T-cell (primary cell): ENCODE measurements around the gene IGSF6. TPM values are rescaled to one million over a fixed set of nuclear protein-coding genes. Genes with fewer than 3 reads are reported as not detected.

Experiments
- ATAC-seq, 4 experiments: fragments of 200-7000 bp in 3 of 4; fragments of 150-1000 bp in 1 of 4; cut with Tn5 transposase; replicated peaks in 1 of 4; 1 replicate in 3 of 4; 2 replicates in 1 of 4; pipeline ENCODE4 v1.10.0; 2021; ENCODE audit warnings: moderate library complexity in 3 of 4, mild to moderate bottlenecking in 2 of 4, moderate number of reproducible peaks in 1 of 4
- CTCF ChIA-PET, 2 donors: fragments of 300-600 bp; sonication (Branson Sonifier 250); formaldehyde crosslinking; loops; one replicate each; lab custom pipeline; 2022; ENCODE audit warnings: antibody characterized with exemption in 2 of 2; lab: Charles Lee
- POLR2A ChIA-PET, 2 donors: fragments of 300-600 bp; sonication (Branson Sonifier 250); formaldehyde crosslinking; loops; one replicate each; lab custom pipeline; 2022; ENCODE audit warnings: antibody characterized with exemption in 2 of 2; lab: Charles Lee
- DNase-seq, 35 experiments: peaks; one replicate each; pipeline versions ENCODE4 v3.0.0 to v3.0.0-alpha.2; 2013 to 2023
- H3K27ac ChIP-seq: one replicate; pipeline ENCODE4 v1.5.1; 2013; ENCODE audit warnings: low read length
- H3K27me3 ChIP-seq, 2 experiments: replicated peaks in 1 of 2; 1 replicate in 1 of 2; 2 replicates in 1 of 2; pipeline versions ENCODE4 v1.6.1 to v1.7.0; 2013; ENCODE audit warnings: low read length in 1 of 2, mixed read lengths in 1 of 2; ENCODE audit not compliant: control insufficient read depth in 2 of 2, insufficient read depth in 2 of 2; ENCODE audit errors: extremely low read depth in 1 of 2
- H3K36me3 ChIP-seq, 2 donors: 1 replicate in 1 of 2; 2 replicates in 1 of 2; pipeline versions ENCODE4 v1.6.1 to v1.7.0; 2013; ENCODE audit warnings: low read length in 1 of 2; ENCODE audit not compliant: control insufficient read depth in 2 of 2, insufficient read depth in 1 of 2; ENCODE audit errors: extremely low read depth in 1 of 2
- H3K4me1 ChIP-seq, 2 experiments: 1 replicate in 1 of 2; 2 replicates in 1 of 2; pipeline versions ENCODE4 v1.6.1 to v1.7.0; 2013; ENCODE audit warnings: low read length in 2 of 2, mixed read lengths in 1 of 2; ENCODE audit not compliant: insufficient read depth in 2 of 2, control insufficient read depth in 1 of 2; ENCODE audit errors: extremely low read depth in 1 of 2
- H3K4me3 ChIP-seq, 2 donors: 1 replicate in 1 of 2; 2 replicates in 1 of 2; pipeline versions ENCODE4 v1.5.1 to v1.7.0; 2013; ENCODE audit warnings: mild to moderate bottlenecking in 2 of 2, low read length in 1 of 2, moderate library complexity in 1 of 2; ENCODE audit not compliant: control insufficient read depth in 1 of 2; ENCODE audit errors: extremely low read depth in 1 of 2
- H3K9me3 ChIP-seq: 2 replicates; pipeline ENCODE4 v1.7.0; 2013
- H3K27ac Mint-ChIP-seq, 2 donors: one replicate each; pipeline ENCODE4 v1.8.0; 2020 to 2021; ENCODE audit warnings: mild to moderate bottlenecking in 2 of 2, mixed read lengths in 2 of 2
- H3K27me3 Mint-ChIP-seq, 2 donors: one replicate each; pipeline ENCODE4 v1.8.0; 2021 to 2022; ENCODE audit warnings: mixed read lengths in 2 of 2
- H3K36me3 Mint-ChIP-seq: one replicate; pipeline ENCODE4 v1.8.0; 2021; ENCODE audit warnings: mixed read lengths
- H3K4me1 Mint-ChIP-seq, 3 donors: one replicate each; pipeline ENCODE4 v1.8.0; 2020 to 2022; ENCODE audit warnings: mixed read lengths in 3 of 3, mild to moderate bottlenecking in 1 of 3
- H3K4me3 Mint-ChIP-seq, 3 donors: one replicate each; pipeline ENCODE4 v1.8.0; 2020 to 2022; ENCODE audit warnings: mild to moderate bottlenecking in 3 of 3, mixed read lengths in 3 of 3, moderate library complexity in 3 of 3
- H3K9me3 Mint-ChIP-seq, 3 donors: one replicate each; pipeline ENCODE4 v1.8.0; 2020 to 2022; ENCODE audit warnings: mixed read lengths in 3 of 3
- WGBS: methylation state at CpG from one replicate; pipeline ENCODE4 v1.1.5; 2013; ENCODE audit warnings: missing lambda C conversion rate; ENCODE audit not compliant: insufficient coverage; 5-methylcytosine and 5-hydroxymethylcytosine counted together
- total RNA-seq, 35 experiments: library from RNA in 6 of 35; stranded (reverse) in 6 of 35; fragments of 120-200 nt in 1 of 35; gene quantifications; one replicate each; pipeline versions ENCODE4 v1.2.1 to v1.2.4 and lab custom pipeline; 2013 to 2026

IGSF6 gene
- total RNA-seq, 5 donors from 2014 or later (not counting 1 experiment from before 2014, with no cell fraction given), result 0.15 to 0.60 (median 0.28) TPM

- H3K27me3 Mint-ChIP-seq, result no peaks in the 10 kb centered on the region
- H3K4me3 Mint-ChIP-seq, result no peak overlapping the region
Observed at GRCh38 chr16:21656795-21657768, 4.7 kb upstream of the IGSF6 start.

GRCh38 chr16:21654881-21655280 is 2.5 kb upstream of the IGSF6 start:
- peak overlapping the region in 1 of 2 donors; percentile 50 for H3K27ac Mint-ChIP-seq
- H3K9me3 ChIP-seq, result no peaks in the 10 kb centered on the region
- ChIA-PET POLR2A (no interaction called here), CTCF (interaction anchor here in 1 of 2 donors (1.0 kb wide), 1 partner anchor 14 kb away, joined by 6 read pairs; no protein-coding TSS in a partner anchor)
- peaks cover 0 to 20% of the 10 kb centered on the region in 2 donors for H3K36me3 ChIP-seq
- no peaks in the 10 kb centered on the region for H3K27me3 Mint-ChIP-seq
- ATAC-seq (no peak), DNase-seq (no peak)
- peaks cover 14% of the 10 kb centered on the region for H3K36me3 Mint-ChIP-seq
- peaks cover 4 to 13% of the 10 kb centered on the region in 2 experiments for H3K4me1 ChIP-seq
- H3K4me3 ChIP-seq, result no peak overlapping the region
- no peaks in the 10 kb centered on the region for H3K9me3 Mint-ChIP-seq
- H3K4me1 Mint-ChIP-seq, result peaks cover 21 to 54% (median 39%) of the 10 kb centered on the region in 3 donors
- WGBS, result 86% methylated on average over 1 of the region's 2 CpGs
- no peaks in the 10 kb centered on the region for H3K27me3 ChIP-seq
- no peak overlapping the region for H3K27ac ChIP-seq
- no peak overlapping the region for H3K4me3 Mint-ChIP-seq

More at GRCh38 chr16:21656795-21657768, 4.7 kb upstream of the IGSF6 start:
- peak overlapping the region; percentile 82 to 83 for H3K27ac Mint-ChIP-seq
- H3K36me3 Mint-ChIP-seq, result peaks cover 14% of the 10 kb centered on the region
- Histone ChIP-seq H3K9me3 (no peaks in the 10 kb centered on the region), H3K36me3 (peaks cover 0 to 20% of the 10 kb centered on the region in 2 donors), H3K27ac (peak overlapping the region; percentile 18), H3K4me3 (no peak overlapping the region), H3K27me3 (no peaks in the 10 kb centered on the region), H3K4me1 (peaks cover 13 to 14% of the 10 kb centered on the region in 2 experiments)
- H3K9me3 Mint-ChIP-seq, result no peaks in the 10 kb centered on the region
- DNase-seq (peak in 22 of 35 experiments; percentile 13 to 83 (median 34)), ATAC-seq (peak; percentile 40 to 64 (median 42))
- H3K4me1 Mint-ChIP-seq, result peaks cover 34 to 60% (median 45%) of the 10 kb centered on the region in 3 donors
- no CpG with 5 or more reads among the region's 4 CpGs for WGBS
- POLR2A ChIA-PET, result interaction anchor here in 1 of 2 donors (0.7 kb wide), 1 partner anchor 145 kb away, joined by 4 read pairs; no protein-coding TSS in a partner anchor
- CTCF ChIA-PET, result interaction anchor here (0.5 to 1.8 kb wide), 40 partner anchors 8 to 352 kb away, joined by 3 to 34 read pairs (median 4); no protein-coding TSS in a partner anchor

GRCh38 chr16:21654466-21654865 is 2.1 kb upstream of the IGSF6 start:
- DNase-seq (no peak), ATAC-seq (no peak)
- POLR2A ChIA-PET, result no interaction called here
- peaks cover 14% of the 10 kb centered on the region for H3K36me3 Mint-ChIP-seq
- no peaks in the 10 kb centered on the region for H3K9me3 ChIP-seq
- no peak overlapping the region for H3K4me3 ChIP-seq
- peaks cover 0 to 20% of the 10 kb centered on the region in 2 donors for H3K36me3 ChIP-seq
- peaks cover 21 to 51% (median 38%) of the 10 kb centered on the region in 3 donors for H3K4me1 Mint-ChIP-seq
- H3K27ac Mint-ChIP-seq, result peak overlapping the region in 1 of 2 donors; percentile 50
- no peaks in the 10 kb centered on the region for H3K27me3 ChIP-seq
- WGBS, result no CpG with 5 or more reads among the region's 1 CpG
- no peaks in the 10 kb centered on the region for H3K9me3 Mint-ChIP-seq
- H3K4me3 Mint-ChIP-seq, result no peak overlapping the region
- CTCF ChIA-PET, result interaction anchor here in 1 of 2 donors (1.0 kb wide), 1 partner anchor 14 kb away, joined by 6 read pairs; no protein-coding TSS in a partner anchor
- no peaks in the 10 kb centered on the region for H3K27me3 Mint-ChIP-seq
- H3K27ac ChIP-seq, result no peak overlapping the region
- peaks cover 4 to 18% of the 10 kb centered on the region in 2 experiments for H3K4me1 ChIP-seq

GRCh38 chr16:21653571-21653970 is 1.2 kb upstream of the IGSF6 start:
- peaks cover 14% of the 10 kb centered on the region for H3K36me3 Mint-ChIP-seq
- no peaks in the 10 kb centered on the region for H3K9me3 Mint-ChIP-seq
- no peak overlapping the region for H3K27ac Mint-ChIP-seq
- H3K4me3 Mint-ChIP-seq, result no peak overlapping the region
- no peaks in the 10 kb centered on the region for H3K27me3 ChIP-seq
- ChIA-PET CTCF (interaction anchor here in 1 of 2 donors (0.7 kb wide), 1 partner anchor 73 kb away, joined by 3 read pairs; no protein-coding TSS in a partner anchor), POLR2A (no interaction called here)
- DNase-seq (no peak), ATAC-seq (no peak)
- H3K4me3 ChIP-seq, result no peak overlapping the region
- H3K4me1 Mint-ChIP-seq, result peaks cover 28 to 59% (median 44%) of the 10 kb centered on the region in 3 donors
- WGBS, result 94% methylated on average over 3 of the region's 5 CpGs
- no peaks in the 10 kb centered on the region for H3K9me3 ChIP-seq
- peaks cover 4 to 24% of the 10 kb centered on the region in 2 experiments for H3K4me1 ChIP-seq
- no peaks in the 10 kb centered on the region for H3K27me3 Mint-ChIP-seq
- no peak overlapping the region for H3K27ac ChIP-seq
- H3K36me3 ChIP-seq, result peaks cover 0 to 20% of the 10 kb centered on the region in 2 donors

GRCh38 chr16:21651515-21651914 is 893 bp downstream of the IGSF6 start:
- no peaks in the 10 kb centered on the region for H3K9me3 Mint-ChIP-seq
- H3K36me3 ChIP-seq, result peaks cover 0 to 19% of the 10 kb centered on the region in 2 donors
- no peak overlapping the region for H3K27ac ChIP-seq
- H3K9me3 ChIP-seq, result no peaks in the 10 kb centered on the region
- POLR2A ChIA-PET, result interaction anchor here in 1 of 2 donors (0.7 kb wide), 1 partner anchor 47 kb away, joined by 3 read pairs; no protein-coding TSS in a partner anchor
- H3K4me3 Mint-ChIP-seq, result no peak overlapping the region
- no peaks in the 10 kb centered on the region for H3K27me3 ChIP-seq
- CTCF ChIA-PET, result interaction anchor here in 1 of 2 donors (0.6 kb wide), 2 partner anchors 47 to 590 kb away, joined by 3 read pairs; no protein-coding TSS in a partner anchor
- 100% methylated on average over 1 of the region's 3 CpGs for WGBS
- H3K4me1 ChIP-seq, result peaks cover 16 to 45% of the 10 kb centered on the region in 2 experiments
- H3K4me1 Mint-ChIP-seq, result peaks cover 32 to 59% (median 46%) of the 10 kb centered on the region in 3 donors
- no peaks in the 10 kb centered on the region for H3K27me3 Mint-ChIP-seq
- no peak for ATAC-seq
- H3K4me3 ChIP-seq, result no peak overlapping the region
- peaks cover 14% of the 10 kb centered on the region for H3K36me3 Mint-ChIP-seq
- DNase-seq, result no peak
- peak overlapping the region; percentile 60 to 65 for H3K27ac Mint-ChIP-seq

GRCh38 chr16:21650521-21650920 is 1.9 kb downstream of the IGSF6 start:
- ChIA-PET POLR2A (interaction anchor here in 1 of 2 donors (0.6 kb wide), 2 partner anchors 11 to 300 kb away, joined by 3 read pairs; no protein-coding TSS in a partner anchor), CTCF (interaction anchor here (0.6 to 0.7 kb wide), 3 partner anchors 10 to 555 kb away, joined by 3 to 8 read pairs (median 3); no protein-coding TSS in a partner anchor)

More at GRCh38 chr16:21650521-21650920, 1.9 kb downstream of the IGSF6 start:
- H3K36me3 Mint-ChIP-seq, result peaks cover 7% of the 10 kb centered on the region
- Histone ChIP-seq H3K9me3 (no peaks in the 10 kb centered on the region), H3K27ac (no peak overlapping the region), H3K4me3 (no peak overlapping the region), H3K27me3 (no peaks in the 10 kb centered on the region), H3K36me3 (peaks cover 0 to 12% of the 10 kb centered on the region in 2 donors), H3K4me1 (peaks cover 26 to 53% of the 10 kb centered on the region in 2 experiments)
- no CpG with 5 or more reads among the region's 1 CpG for WGBS
- H3K4me1 Mint-ChIP-seq, result peaks cover 38 to 65% (median 53%) of the 10 kb centered on the region in 3 donors
- no peaks in the 10 kb centered on the region for H3K9me3 Mint-ChIP-seq
- ATAC-seq, result no peak
- H3K27ac Mint-ChIP-seq, result peak overlapping the region in 1 of 2 donors; percentile 58
- no peak overlapping the region for H3K4me3 Mint-ChIP-seq
- no peaks in the 10 kb centered on the region for H3K27me3 Mint-ChIP-seq
- DNase-seq, result no peak
